Colon (tissue), 2 donors: ENCODE results near the gene SEMA5A.

Source experiments
- FAIRE-seq: peaks from 2 replicates; lab custom pipeline; 2012; peaks lifted over from hg19 to GRCh38; lab: Jason Lieb, UNC
- donor health status: control.
- donor health status: control.

Gene SEMA5A

DNA sequence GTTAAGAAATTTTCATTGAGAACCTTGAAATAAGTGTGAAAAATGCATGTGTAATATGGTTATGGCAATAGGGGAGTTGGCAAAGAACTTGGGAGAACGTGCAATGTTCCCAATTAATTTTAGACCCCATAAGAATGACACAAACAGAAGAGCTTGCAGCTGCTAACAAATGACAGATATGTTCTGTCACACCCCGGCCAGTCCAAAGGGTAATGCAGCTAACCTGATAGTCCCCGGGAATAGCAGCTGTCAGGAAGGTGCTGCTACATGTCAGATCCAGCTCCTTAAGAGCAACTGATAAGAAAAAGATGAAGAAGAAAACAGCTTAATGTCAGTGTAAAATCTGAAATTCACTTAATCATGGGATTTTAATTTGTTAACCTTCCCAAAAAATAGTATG lies 30.4 kb downstream of the SEMA5A start:
- FAIRE-seq: no peak

DNA sequence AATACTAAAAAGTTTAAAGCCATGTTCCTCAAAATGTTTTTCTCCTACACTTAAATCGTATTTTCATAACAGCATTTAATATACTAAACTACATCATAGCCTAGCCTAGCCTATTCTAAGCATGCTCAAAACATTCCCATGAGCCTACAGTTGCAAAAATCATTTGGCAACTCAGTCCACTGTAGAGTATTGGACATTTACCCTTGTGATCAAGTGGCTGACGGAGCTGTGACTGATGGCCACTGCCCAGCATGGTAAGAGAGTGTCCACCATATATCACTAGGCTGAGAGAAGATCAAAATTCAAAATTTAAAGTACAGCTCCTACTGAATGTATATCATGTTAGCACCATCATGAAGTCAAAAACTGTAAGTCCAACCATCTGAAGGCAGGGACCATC lies 30.9 kb downstream of the SEMA5A start:
- FAIRE-seq: no peak

DNA sequence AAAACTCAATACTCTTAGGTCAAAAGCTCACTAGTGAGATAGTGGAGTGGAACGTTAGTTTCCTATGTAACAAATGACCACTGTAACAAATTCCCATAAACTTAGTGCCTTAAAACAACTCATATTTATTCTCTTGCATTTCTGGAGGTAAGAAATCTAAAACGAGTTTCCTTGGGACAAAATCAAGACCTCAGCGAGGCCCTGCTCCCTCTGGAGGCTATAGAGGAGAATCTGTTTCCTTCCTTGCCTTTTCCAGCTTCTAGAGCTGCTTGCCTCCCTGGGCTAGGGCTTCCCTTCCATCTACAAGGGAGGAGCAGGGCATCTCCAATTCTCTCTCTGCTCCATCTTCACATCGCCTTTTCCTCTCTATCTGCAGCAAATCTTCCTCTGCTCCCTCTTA lies 32.0 kb downstream of the SEMA5A start:
- FAIRE-seq: no peak

DNA sequence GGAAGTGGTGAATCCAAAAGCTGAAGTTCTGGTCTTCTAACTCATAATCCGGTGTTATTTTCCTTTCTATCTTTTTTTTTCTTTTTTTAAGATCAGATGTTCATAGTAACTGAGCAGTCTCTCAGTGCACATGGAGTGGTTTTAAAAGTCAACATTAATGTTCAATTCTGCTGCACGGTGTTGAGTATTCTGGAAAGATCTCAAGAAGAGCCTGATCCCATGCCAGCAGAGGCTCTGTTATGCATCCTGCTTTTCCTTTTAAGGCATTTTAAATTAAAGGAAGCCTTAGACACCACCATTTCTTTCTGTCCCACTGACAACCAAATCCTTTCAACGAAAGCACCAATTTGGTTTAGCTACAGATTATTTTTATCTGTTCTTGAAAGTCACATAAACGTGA lies 33.4 kb downstream of the SEMA5A start:
- no peak for FAIRE-seq

DNA sequence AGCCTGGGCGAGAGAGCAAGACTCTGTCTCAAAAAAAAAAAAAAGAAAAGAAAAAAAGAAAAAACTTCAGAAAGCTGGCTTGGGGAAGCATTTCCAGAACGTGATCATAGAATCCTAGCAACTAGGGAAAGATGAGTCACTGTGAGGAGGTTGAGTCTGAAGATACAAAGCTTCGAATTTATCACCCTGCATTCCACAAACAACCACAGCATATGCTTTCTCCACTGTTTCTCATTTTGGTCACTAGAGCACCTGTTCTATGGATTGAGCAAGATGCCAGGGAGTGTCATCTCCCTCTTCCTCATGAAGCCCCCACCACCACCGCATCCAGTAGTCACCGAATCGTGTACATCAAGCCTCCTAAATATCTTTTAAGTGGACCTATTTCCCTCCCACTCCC lies 37.9 kb downstream of the SEMA5A start:
- FAIRE-seq: no peak

DNA sequence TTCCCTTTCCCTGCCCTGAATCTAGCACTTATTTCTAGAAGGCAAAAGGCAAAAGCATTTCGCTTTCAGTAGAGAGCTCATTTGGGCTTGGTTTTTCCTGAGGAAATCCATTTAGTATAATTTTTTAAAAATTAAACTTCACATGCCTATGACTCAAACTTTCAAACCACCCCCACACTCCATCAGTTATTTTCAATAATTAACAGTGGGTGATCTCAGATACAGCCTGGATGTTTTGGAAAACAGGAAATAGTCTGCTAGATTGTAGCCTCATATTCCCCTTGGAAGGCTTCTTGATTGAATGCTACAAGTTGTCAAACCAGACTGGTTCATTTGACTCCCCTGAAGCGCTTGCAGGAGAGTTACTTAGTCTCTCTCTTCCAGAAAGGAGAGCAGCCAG lies 40.6 kb downstream of the SEMA5A start:
- FAIRE-seq: no peak

DNA sequence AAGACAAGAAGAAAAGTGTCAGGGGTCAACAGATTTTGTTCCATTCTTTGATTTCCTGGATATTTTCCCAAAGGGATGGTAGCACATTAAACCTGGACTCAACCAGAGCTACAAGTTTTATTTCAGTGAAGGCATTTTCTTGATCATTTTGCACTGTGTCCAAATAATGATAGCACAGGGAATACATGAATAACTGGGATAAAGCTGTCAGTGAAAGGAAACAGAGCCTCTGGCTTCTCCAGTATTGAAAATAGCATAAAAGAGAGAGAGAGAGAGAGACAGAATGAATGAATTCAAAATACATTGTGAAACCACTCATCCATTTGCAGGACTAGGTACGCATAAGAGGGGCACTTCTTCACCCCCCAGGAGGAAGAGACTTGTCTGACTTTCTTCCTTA lies 43.0 kb downstream of the SEMA5A start:
- no peak for FAIRE-seq

DNA sequence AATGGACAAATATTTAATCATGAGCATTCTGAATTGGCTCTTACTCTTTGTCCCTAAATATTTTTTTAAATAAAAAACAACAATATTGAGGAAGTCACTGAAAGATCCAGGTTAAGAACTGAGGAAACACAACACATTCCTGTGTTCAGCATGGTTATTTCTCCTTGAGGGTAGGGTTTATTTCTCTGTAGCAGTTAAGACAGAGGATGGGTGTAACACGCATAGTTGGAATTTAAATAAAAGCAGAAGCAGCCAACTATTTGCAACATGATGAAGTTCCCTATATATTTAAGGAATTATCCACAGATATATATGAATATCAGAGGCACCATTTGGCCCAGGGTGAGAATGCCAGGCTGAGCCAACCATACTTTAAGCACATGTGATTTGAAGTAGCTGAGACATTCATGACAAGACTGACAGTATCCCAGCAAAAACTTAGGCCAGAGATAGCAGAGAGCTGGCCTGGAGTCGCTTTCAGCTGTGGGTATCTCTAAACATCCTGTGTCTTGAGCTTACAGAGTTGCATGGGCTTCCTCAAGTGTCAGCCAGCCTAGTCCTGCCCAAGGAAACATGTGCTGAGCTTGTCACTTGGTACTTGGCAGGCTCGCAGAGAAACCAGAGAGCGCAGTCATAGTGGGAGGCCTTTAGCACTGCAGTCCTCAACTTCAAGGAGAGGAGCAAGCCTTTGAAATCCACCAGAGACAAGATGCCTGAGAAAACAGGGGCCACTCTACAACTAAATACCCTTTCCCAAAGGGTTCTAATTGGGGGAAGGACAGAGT lies 43.6 kb downstream of the SEMA5A start:
- FAIRE-seq: no peak

DNA sequence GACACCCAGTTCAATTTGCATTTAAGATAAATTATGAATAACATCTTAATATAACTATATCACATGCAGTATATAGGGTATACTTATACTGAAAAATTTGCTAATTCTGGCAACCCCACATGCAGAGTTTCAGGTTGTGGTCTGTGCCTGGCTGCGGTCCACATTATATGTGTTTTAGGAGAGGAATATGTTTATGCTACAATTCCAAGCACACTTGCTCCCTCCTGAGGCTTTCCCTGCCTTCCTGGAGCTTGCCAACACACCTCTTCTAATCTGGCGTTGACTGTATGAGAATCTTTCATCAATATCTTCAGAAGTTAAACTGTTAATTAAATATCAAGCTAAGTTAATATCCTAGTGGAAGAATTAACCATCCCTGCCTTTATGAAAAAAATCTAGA lies 45.2 kb downstream of the SEMA5A start:
- FAIRE-seq: no peak

DNA sequence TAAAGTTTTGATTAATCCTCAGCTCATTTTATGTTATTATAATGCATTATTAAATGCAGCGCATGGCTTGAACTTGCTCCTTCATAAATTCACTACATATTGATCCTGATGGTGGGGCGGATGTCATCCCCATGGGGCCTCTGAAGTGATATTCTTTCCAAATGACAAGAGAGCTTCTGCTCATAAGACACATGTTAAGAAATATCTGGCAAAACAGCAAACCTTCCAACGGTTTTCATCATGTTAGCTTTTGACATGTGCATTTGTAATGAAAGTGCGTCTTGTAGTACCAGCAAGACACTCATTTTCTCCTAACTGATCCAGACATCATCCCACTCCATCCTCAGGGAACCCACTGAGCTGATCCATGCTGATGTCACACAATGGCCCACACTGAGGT lies 45.7 kb downstream of the SEMA5A start:
- no peak for FAIRE-seq

DNA sequence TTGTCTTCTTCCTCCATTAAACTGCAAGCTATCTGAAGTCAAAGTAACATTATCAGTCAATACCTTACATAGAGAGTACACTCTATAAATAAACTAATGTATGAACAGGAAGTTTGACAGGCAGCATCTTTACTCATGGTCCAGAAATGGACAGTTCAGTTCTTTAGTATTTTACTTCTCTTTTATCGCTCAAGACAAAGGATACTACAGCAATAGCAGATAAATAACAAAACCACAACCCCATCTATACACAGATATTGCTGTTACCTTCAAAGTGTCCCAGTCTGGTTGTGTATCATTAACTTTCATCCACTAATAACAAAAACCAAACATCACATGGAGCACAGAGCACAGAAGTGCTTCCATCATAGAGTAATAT lies 46.4 kb downstream of the SEMA5A start:
- no peak for FAIRE-seq

DNA sequence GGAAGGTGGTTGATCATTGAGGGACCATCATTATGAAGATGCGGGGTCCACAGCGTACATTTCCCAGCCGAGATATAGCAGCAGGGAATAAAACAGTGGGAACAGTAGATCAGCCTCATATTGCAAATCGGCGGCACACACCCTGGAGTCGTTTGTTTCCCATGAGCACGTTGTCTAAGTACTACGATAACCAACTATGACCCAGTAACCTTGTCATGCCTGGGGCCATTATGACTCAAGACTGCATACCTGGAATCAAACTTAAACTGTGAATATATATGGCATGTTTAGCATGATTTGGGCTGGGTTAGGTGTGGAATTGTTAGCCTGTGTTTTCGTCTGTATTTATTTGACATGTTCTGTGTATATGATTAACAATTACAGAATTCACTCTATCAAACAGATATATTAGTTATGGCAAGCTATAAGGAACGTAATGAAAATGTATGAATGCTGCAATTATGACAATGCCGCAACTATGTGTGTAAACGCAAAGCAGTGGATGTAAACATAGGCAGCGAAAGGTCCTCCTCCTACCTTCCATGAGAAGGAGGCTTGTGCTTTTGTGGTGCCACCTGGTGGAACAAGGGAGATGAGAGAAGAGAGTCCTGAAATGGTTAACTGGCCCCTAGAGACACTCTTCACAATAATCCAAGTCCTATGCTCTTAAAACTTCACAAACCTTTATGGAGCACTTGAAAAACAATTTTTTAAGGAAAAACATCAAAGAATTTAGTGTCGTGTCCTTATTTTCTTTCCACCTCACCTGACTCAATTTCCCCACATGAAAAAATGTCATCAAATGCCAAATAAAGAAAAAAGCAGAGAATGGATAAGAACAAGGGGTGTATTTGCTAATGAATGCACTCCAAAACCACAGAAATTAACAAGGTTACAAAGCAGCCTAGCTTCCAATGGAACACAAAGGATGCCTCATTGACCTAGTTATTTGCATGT lies 47.1 kb downstream of the SEMA5A start:
- FAIRE-seq: no peak

DNA sequence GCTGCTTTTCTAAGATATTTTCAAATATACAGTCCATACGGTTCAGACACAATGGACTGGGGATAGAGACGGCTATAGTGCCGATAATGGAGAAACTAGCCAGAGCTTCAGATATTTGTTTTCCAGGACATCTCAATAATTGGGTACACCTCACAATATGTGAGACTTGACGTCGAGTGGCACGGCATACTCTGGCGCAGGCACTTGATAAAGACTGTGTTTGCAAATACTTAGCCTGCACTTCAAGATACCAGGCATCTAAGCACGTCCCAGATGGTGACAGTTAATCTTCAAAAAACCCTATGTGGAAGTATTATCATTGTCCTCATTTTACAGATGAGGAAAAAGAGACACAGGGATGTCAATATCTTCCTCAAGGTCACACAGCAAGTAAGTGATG lies 48.5 kb downstream of the SEMA5A start:
- no peak for FAIRE-seq

DNA sequence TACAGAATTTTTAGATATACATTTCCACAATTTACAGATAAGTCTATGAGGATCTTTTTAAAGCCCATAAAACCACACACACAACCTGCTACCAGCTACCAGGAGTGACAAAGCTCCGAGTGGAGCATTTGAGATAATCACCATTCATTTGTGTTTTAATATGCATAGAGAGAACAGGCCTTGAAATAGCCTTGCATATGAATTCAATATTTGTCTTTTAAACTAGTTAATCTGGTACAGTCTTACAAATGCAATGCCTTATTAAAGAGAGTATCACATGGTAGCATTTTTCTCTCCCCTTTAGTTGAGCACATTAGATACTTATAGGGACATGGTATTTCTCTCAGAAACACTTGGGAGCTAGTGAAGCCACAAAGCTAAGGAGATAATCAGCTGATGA lies 49.1 kb downstream of the SEMA5A start:
- no peak for FAIRE-seq

DNA sequence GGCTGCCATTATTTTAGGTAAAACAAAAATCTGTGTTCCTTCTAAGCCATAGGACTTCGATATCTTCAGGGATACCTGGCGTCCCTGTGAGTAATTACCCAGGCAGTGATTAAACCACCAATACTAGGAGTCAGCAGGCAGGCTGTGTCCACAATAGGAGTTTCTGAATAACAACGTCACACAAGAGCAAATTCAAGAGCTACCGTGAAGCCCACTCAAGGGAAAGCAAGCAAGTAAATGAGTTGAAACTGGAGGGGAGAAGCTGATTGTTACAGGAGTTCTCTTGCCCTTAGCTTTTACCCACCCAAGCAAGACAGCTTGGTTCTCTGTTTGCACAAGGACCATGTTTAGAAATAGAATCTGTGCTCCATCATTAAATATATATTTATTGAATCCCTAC lies 50.8 kb downstream of the SEMA5A start:
- no peak for FAIRE-seq

DNA sequence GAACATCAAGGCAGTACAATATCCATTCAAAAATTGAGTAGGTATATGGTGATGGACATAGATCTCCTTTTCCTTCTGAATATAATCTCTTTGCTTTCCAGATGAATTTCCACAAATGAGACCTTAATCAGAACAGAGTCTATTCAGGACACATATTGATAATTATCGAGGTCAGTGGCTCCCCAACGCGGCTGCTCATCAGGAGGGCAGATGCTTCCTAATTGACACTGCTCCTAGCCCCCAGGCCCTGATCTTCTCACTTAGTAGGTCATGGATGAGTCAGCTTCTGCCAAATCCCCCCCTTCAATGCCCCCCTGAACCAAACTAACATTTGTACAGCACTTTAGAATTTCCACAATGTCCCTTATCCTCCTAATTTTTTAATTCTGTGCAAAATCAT lies 51.6 kb downstream of the SEMA5A start:
- no peak for FAIRE-seq

DNA sequence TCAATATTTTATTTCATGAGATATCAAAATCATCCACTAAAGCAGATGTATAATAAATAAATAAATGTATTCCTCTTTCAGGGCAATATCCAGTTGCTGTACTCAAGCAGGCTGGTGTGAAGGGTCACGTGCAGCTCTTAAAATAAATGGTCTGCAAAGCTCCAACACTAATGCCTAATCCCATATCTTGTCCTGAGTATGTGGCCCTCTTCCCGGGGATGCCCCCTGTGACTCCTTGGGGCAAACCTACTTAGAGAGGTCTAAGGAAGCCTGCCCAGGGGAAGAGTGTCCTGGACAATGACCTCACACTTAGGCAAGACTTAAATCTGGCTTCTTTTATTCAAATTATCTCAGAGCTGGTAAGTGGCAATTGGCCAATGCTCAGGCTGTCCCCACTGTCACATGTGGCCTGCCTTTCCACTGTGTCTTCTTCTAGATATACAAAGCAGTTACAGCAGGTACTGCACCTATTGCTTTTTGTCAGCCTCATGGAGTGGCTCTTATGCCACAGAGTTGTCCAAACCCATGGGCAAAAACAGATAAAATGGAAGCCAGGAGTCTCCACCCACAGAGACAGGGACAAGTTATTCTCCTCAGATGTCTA lies 55.3 kb downstream of the SEMA5A start:
- FAIRE-seq: no peak

DNA sequence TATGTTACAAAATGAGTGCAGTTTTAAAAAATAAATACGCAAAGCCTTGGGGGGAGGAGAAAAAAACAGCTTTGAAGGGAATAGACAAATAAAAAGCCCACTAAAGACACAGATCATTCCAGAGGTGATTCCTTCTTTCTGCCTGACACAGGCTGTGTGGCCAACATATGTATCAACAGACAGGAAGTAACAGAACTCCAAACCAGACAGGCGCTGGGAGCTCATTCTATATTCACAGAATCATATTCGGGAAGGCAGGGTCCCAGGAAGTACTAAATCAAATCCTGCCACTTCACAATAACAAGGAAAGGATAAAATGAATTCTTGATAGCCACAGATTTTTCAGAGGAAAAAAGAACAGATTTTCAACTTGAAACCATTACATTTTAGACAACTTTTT lies 62.1 kb downstream of the SEMA5A start:
- no peak for FAIRE-seq

DNA sequence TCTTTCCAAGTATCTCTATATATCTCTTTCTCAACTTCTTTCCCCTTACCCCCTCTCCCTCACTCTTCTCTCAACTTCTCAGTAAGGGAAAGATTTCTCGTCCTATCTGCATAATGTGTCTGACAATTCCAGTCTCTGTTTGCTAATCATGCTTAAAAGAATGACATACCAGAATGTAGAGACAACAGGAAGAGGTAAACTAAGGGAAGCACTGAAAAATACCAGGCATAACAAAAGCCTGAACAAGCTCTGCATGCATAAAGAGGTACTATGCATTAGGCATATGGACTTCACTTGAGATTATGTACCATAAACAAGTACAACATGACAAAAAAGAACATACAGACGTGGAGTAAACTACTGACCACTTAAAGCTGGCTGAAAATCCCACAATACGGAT lies 62.6 kb downstream of the SEMA5A start:
- FAIRE-seq: no peak

DNA sequence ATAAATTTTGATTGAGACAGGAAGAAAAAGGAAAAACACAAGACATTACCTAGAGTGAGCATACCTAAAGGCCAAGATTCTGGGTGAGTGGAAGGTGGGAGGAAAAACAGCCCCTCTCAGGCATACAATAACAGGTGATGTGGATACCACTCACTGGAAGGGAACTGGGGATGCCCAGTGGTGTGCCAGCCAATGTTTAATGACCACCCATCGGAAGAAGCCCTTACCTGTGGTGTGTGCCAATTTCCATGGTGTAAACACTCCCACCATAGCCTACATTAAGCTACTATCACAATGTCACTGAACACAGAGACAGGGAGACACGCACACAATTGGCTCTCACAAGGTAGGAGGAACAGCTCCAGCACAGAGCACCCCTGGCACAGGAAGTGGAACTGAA lies 63.5 kb downstream of the SEMA5A start:
- FAIRE-seq: no peak

DNA sequence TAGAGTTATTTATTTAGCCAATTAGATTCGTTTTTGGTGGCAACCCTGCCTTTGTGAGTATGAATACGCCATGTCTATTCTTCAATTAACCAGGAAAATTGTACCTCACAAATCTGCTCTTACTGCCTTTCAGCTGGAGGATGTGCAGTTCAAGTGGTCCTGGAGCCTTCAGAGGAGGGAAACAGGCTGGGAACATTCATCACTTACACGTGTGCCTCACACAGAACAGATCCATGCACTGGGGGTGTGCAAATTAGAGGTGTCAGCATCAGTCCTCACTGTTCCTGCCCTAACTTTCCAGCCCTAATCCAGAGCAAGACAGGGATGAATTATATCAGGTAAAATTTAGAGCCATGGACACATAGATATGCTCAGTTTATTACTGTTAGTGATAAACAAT lies 65.4 kb downstream of the SEMA5A start:
- FAIRE-seq: no peak

DNA sequence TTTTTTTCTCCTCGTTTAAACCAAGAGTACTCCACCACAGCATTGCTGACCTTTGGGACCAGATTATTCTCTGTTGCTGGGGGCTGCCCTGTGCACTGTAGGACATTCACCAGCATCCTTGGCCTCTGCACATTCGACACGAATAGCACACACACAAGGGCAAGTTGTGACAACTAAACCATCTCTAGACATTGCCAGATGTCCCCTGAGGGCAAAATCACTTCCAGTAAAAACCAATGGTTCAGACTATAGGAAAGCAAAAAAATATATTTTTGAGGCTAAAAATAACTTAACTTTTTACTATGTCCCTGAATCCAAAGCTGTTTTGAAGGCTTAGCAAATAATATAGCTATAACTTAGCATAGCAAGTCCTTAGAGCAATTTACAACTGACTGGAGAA lies 65.9 kb downstream of the SEMA5A start:
- no peak for FAIRE-seq

DNA sequence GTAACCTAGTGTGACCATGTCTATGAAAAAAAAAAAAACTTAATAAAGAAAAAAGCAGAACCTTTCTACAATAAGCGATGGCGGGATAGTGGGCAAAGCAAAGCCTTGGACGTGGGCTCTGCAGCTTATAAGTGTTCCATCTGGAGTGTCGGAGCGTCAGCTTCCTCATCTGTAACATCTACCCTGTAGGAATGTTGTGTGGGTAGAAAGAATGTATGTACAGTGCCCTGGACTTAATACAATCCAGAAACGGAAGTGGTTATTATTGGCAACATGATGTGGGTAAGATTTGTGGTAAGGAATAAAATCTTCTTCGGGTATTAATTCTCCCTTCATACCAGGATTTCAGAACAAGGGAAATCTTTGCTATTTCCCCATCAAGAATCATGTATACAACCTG lies 66.5 kb downstream of the SEMA5A start:
- FAIRE-seq: no peak
